Activated CD4-positive, alpha-beta memory T cell treated with anti-CD3 and anti-CD28 coated beads for 36 hours (primary cell): Measurements from ENCODE around the gene SAC3D1. TPM values are rescaled to one million over a fixed set of nuclear protein-coding genes. Genes with fewer than 3 reads are reported as not detected.

Experiments
- CTCF ChIA-PET: fragments of 350-600 bp; sonication (Branson Sonifier 250); formaldehyde crosslinking; loops from one replicate; lab custom pipeline; 2021; ENCODE audit warnings: antibody characterized with exemption, inconsistent platforms; lab: Charles Lee
- POLR2A ChIA-PET: fragments of 350-600 bp; sonication (Branson Sonifier 250); formaldehyde crosslinking; loops from one replicate; lab custom pipeline; 2021; ENCODE audit warnings: antibody characterized with exemption; lab: Charles Lee
- DNase-seq: peaks from one replicate; pipeline ENCODE4 v3.0.0-alpha.2; 2020
- H3K27ac Mint-ChIP-seq: one replicate; pipeline ENCODE4 v1.8.0; 2021; ENCODE audit warnings: mixed read lengths
- H3K27me3 Mint-ChIP-seq: one replicate; pipeline ENCODE4 v1.8.0; 2021; ENCODE audit warnings: mixed read lengths
- H3K36me3 Mint-ChIP-seq: one replicate; pipeline ENCODE4 v1.8.0; 2021; ENCODE audit warnings: mixed read lengths
- H3K4me1 Mint-ChIP-seq: one replicate; pipeline ENCODE4 v1.8.0; 2021; ENCODE audit warnings: low read depth, mixed read lengths
- H3K4me3 Mint-ChIP-seq: one replicate; pipeline ENCODE4 v1.8.0; 2021; ENCODE audit warnings: mild to moderate bottlenecking, mixed read lengths
- H3K9me3 Mint-ChIP-seq: one replicate; pipeline ENCODE4 v1.8.0; 2021; ENCODE audit warnings: mixed read lengths
- intact Hi-C: fragments of 100-400 bp; cut with micrococcal nuclease; formaldehyde crosslinking; loops from one replicate; pipeline ENCODE4 v1.15.1; 2023
- total RNA-seq, 2 experiments: library from RNA; stranded (reverse); gene quantifications; one replicate each; pipeline ENCODE4 v1.2.3, GENCODE V29; 2021

Gene SAC3D1
- total RNA-seq, 2 experiments from 2014 or later = 14.2 to 14.7 TPM

- Mint-ChIP-seq H3K9me3 (no peaks in the 10 kb centered on the region), H3K27ac (no peak overlapping the region), H3K4me3 (no peak overlapping the region), H3K27me3 (no peaks in the 10 kb centered on the region), H3K36me3 (no peaks in the 10 kb centered on the region), H3K4me1 (no peaks in the 10 kb centered on the region)
- intact Hi-C loops = loop anchor here (5.0 kb wide), 1 partner anchor 53 kb away; the partner anchor contains the start of gene ARL2
- ChIA-PET POLR2A (no interaction called here), CTCF (no interaction called here)
- DNase-seq = no peak
Observed at GRCh38 chr11:65064847-65065240, 23.8 kb downstream of the SAC3D1 start.

- Mint-ChIP-seq H3K4me3 (no peak overlapping the region), H3K36me3 (no peaks in the 10 kb centered on the region), H3K9me3 (no peaks in the 10 kb centered on the region), H3K27ac (no peak overlapping the region), H3K27me3 (no peaks in the 10 kb centered on the region), H3K4me1 (no peaks in the 10 kb centered on the region)
- no peak for DNase-seq
- intact Hi-C loops = no loop called here
- ChIA-PET CTCF (no interaction called here), POLR2A (interaction anchor here (0.6 to 1.0 kb wide), 2 partner anchors 17 to 29 kb away, joined by 3 to 4 read pairs; partner anchors contain the start of gene CDCA5)
Observed at GRCh38 chr11:65065851-65066250, 24.8 kb downstream of the SAC3D1 start.

- intact Hi-C loops = no loop called here
- no peaks in the 10 kb centered on the region for H3K36me3 Mint-ChIP-seq
- H3K27me3 Mint-ChIP-seq = no peaks in the 10 kb centered on the region
- CTCF ChIA-PET = no interaction called here
- H3K4me3 Mint-ChIP-seq = no peak overlapping the region
- no peaks in the 10 kb centered on the region for H3K9me3 Mint-ChIP-seq
- no peak overlapping the region for H3K27ac Mint-ChIP-seq
- H3K4me1 Mint-ChIP-seq = no peaks in the 10 kb centered on the region
- POLR2A ChIA-PET = interaction anchor here (1.0 kb wide), 1 partner anchor 17 kb away, joined by 3 read pairs; the partner anchor contains the start of gene CDCA5
- DNase-seq = no peak
Observed at GRCh38 chr11:65066315-65066714, 25.3 kb downstream of the SAC3D1 start.

GRCh38 chr11:65066805-65067291 lies 25.8 kb downstream of the SAC3D1 start:
- intact Hi-C loops = no loop called here

GRCh38 chr11:65067446-65067845 lies 26.4 kb downstream of the SAC3D1 start:
- Mint-ChIP-seq H3K27ac (no peak overlapping the region), H3K4me3 (no peak overlapping the region), H3K4me1 (no peaks in the 10 kb centered on the region), H3K27me3 (no peaks in the 10 kb centered on the region), H3K36me3 (no peaks in the 10 kb centered on the region), H3K9me3 (no peaks in the 10 kb centered on the region)
- intact Hi-C loops = no loop called here
- no peak for DNase-seq
- POLR2A ChIA-PET = no interaction called here
- CTCF ChIA-PET = no interaction called here

More at GRCh38 chr11:65066805-65067291, 25.8 kb downstream of the SAC3D1 start:
- Mint-ChIP-seq H3K27me3 (no peaks in the 10 kb centered on the region), H3K27ac (no peak overlapping the region), H3K4me1 (no peaks in the 10 kb centered on the region), H3K4me3 (no peak overlapping the region), H3K36me3 (no peaks in the 10 kb centered on the region), H3K9me3 (no peaks in the 10 kb centered on the region)
- DNase-seq = no peak
- CTCF ChIA-PET = no interaction called here
- POLR2A ChIA-PET = no interaction called here

- H3K36me3 Mint-ChIP-seq = no peaks in the 10 kb centered on the region
- DNase-seq = no peak
- H3K4me3 Mint-ChIP-seq = no peak overlapping the region
- POLR2A ChIA-PET = no interaction called here
- no peaks in the 10 kb centered on the region for H3K27me3 Mint-ChIP-seq
- no peaks in the 10 kb centered on the region for H3K9me3 Mint-ChIP-seq
- no peak overlapping the region for H3K27ac Mint-ChIP-seq
- H3K4me1 Mint-ChIP-seq = no peaks in the 10 kb centered on the region
- CTCF ChIA-PET = interaction anchor here (0.6 to 1.0 kb wide), 2 partner anchors 14 to 55 kb away, joined by 3 read pairs; partner anchors contain the start of gene ARL2
- intact Hi-C loops = no loop called here
Observed at GRCh38 chr11:65069217-65069616, 28.2 kb downstream of the SAC3D1 start.

GRCh38 chr11:65071907-65072630 lies 31.1 kb downstream of the SAC3D1 start:
- ChIA-PET CTCF (interaction anchor here (0.9 kb wide), 1 partner anchor 58 kb away, joined by 3 read pairs; the partner anchor contains the start of gene ARL2), POLR2A (no interaction called here)
- peaks cover 10% of the 10 kb centered on the region for H3K36me3 Mint-ChIP-seq
- no peaks in the 10 kb centered on the region for H3K9me3 Mint-ChIP-seq
- no peak for DNase-seq
- intact Hi-C loops = no loop called here
- no peak overlapping the region for H3K4me3 Mint-ChIP-seq
- H3K27me3 Mint-ChIP-seq = no peaks in the 10 kb centered on the region
- H3K4me1 Mint-ChIP-seq = no peaks in the 10 kb centered on the region
- no peak overlapping the region for H3K27ac Mint-ChIP-seq

- H3K9me3 Mint-ChIP-seq = no peaks in the 10 kb centered on the region
- peaks cover 15% of the 10 kb centered on the region for H3K36me3 Mint-ChIP-seq
- intact Hi-C loops = no loop called here
- no peaks in the 10 kb centered on the region for H3K4me1 Mint-ChIP-seq
- H3K27me3 Mint-ChIP-seq = no peaks in the 10 kb centered on the region
- ChIA-PET CTCF (interaction anchor here (0.9 kb wide), 1 partner anchor 58 kb away, joined by 3 read pairs; the partner anchor contains the start of gene ARL2), POLR2A (interaction anchor here (0.7 kb wide), 1 partner anchor 11 kb away, joined by 3 read pairs; the partner anchor contains the start of gene CDCA5)
- no peak for DNase-seq
- H3K4me3 Mint-ChIP-seq = no peak overlapping the region
- H3K27ac Mint-ChIP-seq = no peak overlapping the region
Observed at GRCh38 chr11:65072631-65072966, 31.6 kb downstream of the SAC3D1 start.

GRCh38 chr11:65077451-65077850 lies 36.4 kb downstream of the SAC3D1 start:
- Mint-ChIP-seq H3K36me3 (peaks cover 55% of the 10 kb centered on the region), H3K27ac (no peak overlapping the region), H3K4me3 (no peak overlapping the region), H3K27me3 (no peaks in the 10 kb centered on the region), H3K4me1 (peaks cover 23% of the 10 kb centered on the region), H3K9me3 (no peaks in the 10 kb centered on the region)
- intact Hi-C loops = no loop called here
- DNase-seq = no peak
- CTCF ChIA-PET = interaction anchor here (1.8 kb wide), 1 partner anchor 33 kb away, joined by 7 read pairs; the partner anchor contains the start of gene TM7SF2
- POLR2A ChIA-PET = no interaction called here

GRCh38 chr11:65078151-65078550 lies 37.1 kb downstream of the SAC3D1 start:
- CTCF ChIA-PET = interaction anchor here (0.6 to 1.8 kb wide), 4 partner anchors 33 to 230 kb away, joined by 3 to 7 read pairs (median 4); partner anchors contain the start of gene TM7SF2

GRCh38 chr11:65078786-65079342 lies 37.9 kb downstream of the SAC3D1 start:
- no peak overlapping the region for H3K4me3 Mint-ChIP-seq
- DNase-seq = no peak
- H3K9me3 Mint-ChIP-seq = no peaks in the 10 kb centered on the region
- H3K27ac Mint-ChIP-seq = no peak overlapping the region
- H3K4me1 Mint-ChIP-seq = peaks cover 30% of the 10 kb centered on the region
- peaks cover 68% of the 10 kb centered on the region for H3K36me3 Mint-ChIP-seq
- ChIA-PET CTCF (interaction anchor here (0.6 to 1.8 kb wide), 4 partner anchors 32 to 231 kb away, joined by 3 to 7 read pairs (median 4); partner anchors contain the start of gene TM7SF2), POLR2A (interaction anchor here (1.2 kb wide), 1 partner anchor 38 kb away, joined by 3 read pairs; the partner anchor contains the start of gene SAC3D1)
- intact Hi-C loops = no loop called here
- no peaks in the 10 kb centered on the region for H3K27me3 Mint-ChIP-seq

More at GRCh38 chr11:65078151-65078550, 37.1 kb downstream of the SAC3D1 start:
- no peaks in the 10 kb centered on the region for H3K27me3 Mint-ChIP-seq
- no peak overlapping the region for H3K27ac Mint-ChIP-seq
- POLR2A ChIA-PET = no interaction called here
- H3K4me3 Mint-ChIP-seq = no peak overlapping the region
- H3K9me3 Mint-ChIP-seq = no peaks in the 10 kb centered on the region
- intact Hi-C loops = no loop called here
- DNase-seq = peak; percentile 74
- peaks cover 30% of the 10 kb centered on the region for H3K4me1 Mint-ChIP-seq
- H3K36me3 Mint-ChIP-seq = peaks cover 61% of the 10 kb centered on the region
